Measurements from ENCODE around the gene TNFSF9.
A peak's percentile ranks its signal among the peaks of the same experiment; 100 is the strongest.
"Not testable (repeated sequence)": the region's sequence is repeated elsewhere in the genome, so short reads cannot be mapped to it uniquely, and the experiment has no call there.

The TNFSF9 gene

GRCh38 chr19:6550679-6551078 lies 19.9 kb downstream of the TNFSF9 start:
- not testable (repeated sequence) for H3K36me3 ChIP-seq, H3K9ac ChIP-seq, H3K27me3 ChIP-seq, H3K27ac ChIP-seq, H3K4me3 ChIP-seq, H4K20me1 ChIP-seq
- peak in 2 of 11 experiments; percentile 24 to 61; a peak in 3 of 22 replicates for TF ChIP-seq Cebpa-rat (IDR thresholded peaks at IDR 0.05)
- peaks cover 13 to 37% (median 23%) of the 10 kb centered on the region in 10 experiments for H3K4me1 ChIP-seq
- H3K9me3 ChIP-seq (replicated peaks in 1 of 11) = peaks cover 12 to 39% (median 35%) of the 10 kb centered on the region in 11 experiments
- 0 out of 22 replicates have a peak overlapping the region, but pooled peaks of 1 of the 11 experiments have one; percentile 81 for H3K4me2 ChIP-seq

GRCh38 chr19:6551091-6551490 lies 20.3 kb downstream of the TNFSF9 start:
- Histone ChIP-seq H3K27ac (peak overlapping the region in 3 of 11 experiments; percentile 19 to 57 (median 45); a peak in 2 of 22 replicates), H3K4me1 (peaks cover 13 to 42% (median 27%) of the 10 kb centered on the region in 10 experiments), H3K9ac (no peak overlapping the region; a peak in 1 of 22 replicates), H3K9me3 (replicated peaks in 1 of 11) (peaks cover 12 to 35% (median 32%) of the 10 kb centered on the region in 11 experiments), H3K4me3 (no peak overlapping the region), H3K36me3 (0 out of 22 replicates have a peak, but pooled peaks cover 0 to 6% (median 0%) of the 10 kb centered on the region in 11 experiments), H4K20me1 (no peaks in the 10 kb centered on the region), H3K4me2 (peak overlapping the region in 9 of 11 experiments; percentile 54 to 84 (median 70); a peak in 11 of 22 replicates), H3K27me3 (no peaks in the 10 kb centered on the region)
- no peak for TF ChIP-seq Cebpa-rat (IDR thresholded peaks at IDR 0.05)

- peaks cover 19 to 49% (median 34%) of the 10 kb centered on the region in 10 experiments for H3K4me1 ChIP-seq
- H3K9me3 ChIP-seq (replicated peaks in 1 of 11) = peaks cover 11 to 28% (median 25%) of the 10 kb centered on the region in 11 experiments
- TF ChIP-seq Cebpa-rat (IDR thresholded peaks at IDR 0.05) = no peak
- peak overlapping the region in 9 of 11 experiments; percentile 19 to 57 (median 48); a peak in 16 of 22 replicates for H3K27ac ChIP-seq
- peak overlapping the region; percentile 38 to 84 (median 70) for H3K4me2 ChIP-seq
- H3K4me3 ChIP-seq = no peak overlapping the region; a peak in 1 of 20 replicates
- H4K20me1 ChIP-seq = no peaks in the 10 kb centered on the region
- peak overlapping the region; percentile 12 to 54 (median 34); a peak in 15 of 22 replicates for H3K9ac ChIP-seq
- 0 out of 22 replicates have a peak, but pooled peaks cover 0 to 6% (median 0%) of the 10 kb centered on the region in 11 experiments for H3K36me3 ChIP-seq
- no peaks in the 10 kb centered on the region for H3K27me3 ChIP-seq
Measured at GRCh38 chr19:6551607-6552450, 21.0 kb downstream of the TNFSF9 start.

GRCh38 chr19:6556043-6556449 lies 25.2 kb downstream of the TNFSF9 start:
- 0 out of 20 replicates have a peak overlapping the region, but pooled peaks of 1 of the 10 experiments have one; percentile 5 for H3K4me3 ChIP-seq
- H3K9ac ChIP-seq = peak overlapping the region in 2 of 11 experiments; percentile 30 to 31; a peak in 4 of 22 replicates
- no peaks in the 10 kb centered on the region for H4K20me1 ChIP-seq
- H3K27ac ChIP-seq = peak overlapping the region in 3 of 11 experiments; percentile 43 to 59 (median 52); a peak in 5 of 22 replicates
- no peaks in the 10 kb centered on the region for H3K27me3 ChIP-seq
- peak overlapping the region; percentile 28 to 87 (median 49); a peak in 18 of 22 replicates for H3K4me2 ChIP-seq
- TF ChIP-seq Cebpa-rat (IDR thresholded peaks at IDR 0.05) = no peak
- peaks cover 25 to 62% (median 40%) of the 10 kb centered on the region in 10 experiments for H3K4me1 ChIP-seq
- peaks cover 5 to 8% (median 6%) of the 10 kb centered on the region in 11 experiments for H3K9me3 ChIP-seq (replicated peaks in 1 of 11)
- H3K36me3 ChIP-seq = 0 out of 22 replicates have a peak, but pooled peaks cover 0 to 3% (median 0%) of the 10 kb centered on the region in 11 experiments

GRCh38 chr19:6556480-6557195 lies 25.8 kb downstream of the TNFSF9 start:
- no peak for TF ChIP-seq Cebpa-rat (IDR thresholded peaks at IDR 0.05)
- Histone ChIP-seq H3K27me3 (no peaks in the 10 kb centered on the region), H4K20me1 (no peaks in the 10 kb centered on the region), H3K4me1 (peaks cover 22 to 59% (median 34%) of the 10 kb centered on the region in 10 experiments), H3K4me2 (peak overlapping the region; percentile 28 to 87 (median 49)), H3K27ac (peak overlapping the region in 5 of 11 experiments; percentile 0 to 59 (median 43); a peak in 6 of 22 replicates), H3K4me3 (0 out of 20 replicates have a peak overlapping the region, but pooled peaks of 1 of the 10 experiments have one; percentile 5), H3K9ac (peak overlapping the region in 4 of 11 experiments; percentile 1 to 31 (median 16); a peak in 4 of 22 replicates), H3K36me3 (no peaks in the 10 kb centered on the region), H3K9me3 (replicated peaks in 1 of 11) (peaks cover 0 to 2% (median under 1%) of the 10 kb centered on the region in 11 experiments; a peak in 11 of 22 replicates)

GRCh38 chr19:6562437-6562836 lies 31.6 kb downstream of the TNFSF9 start:
- H3K27me3 ChIP-seq = not testable (repeated sequence)

GRCh38 chr19:6564393-6564792 lies 33.6 kb downstream of the TNFSF9 start:
- Histone ChIP-seq H3K4me1 (peaks cover 0 to 10% (median 0%) of the 10 kb centered on the region in 10 experiments; a peak in 4 of 20 replicates), H3K27ac (no peak overlapping the region), H3K36me3 (no peaks in the 10 kb centered on the region), H3K9me3 (replicated peaks in 1 of 11) (peaks cover 22 to 43% (median 38%) of the 10 kb centered on the region in 11 experiments), H3K9ac (no peak overlapping the region), H3K27me3 (no peaks in the 10 kb centered on the region; a peak in 1 of 22 replicates), H3K4me3 (no peak overlapping the region), H3K4me2 (no peak overlapping the region), H4K20me1 (no peaks in the 10 kb centered on the region)
- TF ChIP-seq Cebpa-rat (IDR thresholded peaks at IDR 0.05) = no peak

More at GRCh38 chr19:6562437-6562836, 31.6 kb downstream of the TNFSF9 start:
- not testable (repeated sequence) for H3K27ac ChIP-seq, H4K20me1 ChIP-seq, H3K36me3 ChIP-seq, H3K4me2 ChIP-seq, H3K4me3 ChIP-seq, H3K4me1 ChIP-seq, H3K9ac ChIP-seq
- peaks cover 22 to 34% (median 31%) of the 10 kb centered on the region in 11 experiments for H3K9me3 ChIP-seq (replicated peaks in 1 of 11)

GRCh38 chr19:6566727-6567126 lies 35.9 kb downstream of the TNFSF9 start:
- not testable (repeated sequence) for H3K9ac ChIP-seq, H3K27me3 ChIP-seq, H3K4me2 ChIP-seq, H3K36me3 ChIP-seq, H3K4me3 ChIP-seq, H3K27ac ChIP-seq, H4K20me1 ChIP-seq
- Histone ChIP-seq H3K4me1 (peaks cover 0 to 20% (median 0%) of the 10 kb centered on the region in 10 experiments; a peak in 5 of 20 replicates), H3K9me3 (replicated peaks in 1 of 11) (peaks cover 34 to 54% (median 50%) of the 10 kb centered on the region in 11 experiments)
